ENCODE results near the gene ADCY10.

GRCh38 chr1:167782946-167783345 lies 131.0 kb downstream of the ADCY10 start:
- TF ChIP-seq CTCF (IDR thresholded peaks at IDR 0.05): no peak
- no peak for TF ChIP-seq POLR2A (IDR thresholded peaks at IDR 0.05)
